HG02763 (cell line): Measurements from ENCODE around the gene MAFG.

ENCODE experiments used
- ATAC-seq: cut with Tn5 transposase; IDR thresholded peaks from one replicate; pipeline ENCODE4 v1.9.1; 2021; ENCODE audit warnings: mild to moderate bottlenecking, moderate library complexity; ENCODE audit not compliant: unreplicated experiment

The MAFG gene

GRCh38 chr17:81899514-81900166 lies 27.9 kb downstream of the MAFG start:
- ATAC-seq, result no peak

- no peak for ATAC-seq
Observed at GRCh38 chr17:81898885-81899284, 28.6 kb downstream of the MAFG start.

GRCh38 chr17:81898029-81898866 lies 29.3 kb downstream of the MAFG start:
- ATAC-seq, result no peak

- no peak for ATAC-seq
Observed at GRCh38 chr17:81895400-81895799, 32.1 kb downstream of the MAFG start.

GRCh38 chr17:81891303-81891552 lies 36.3 kb downstream of the MAFG start:
- ATAC-seq, result no peak

GRCh38 chr17:81890447-81891302 lies 36.9 kb downstream of the MAFG start:
- peak; percentile 17 for ATAC-seq

- ATAC-seq, result no peak
Observed at GRCh38 chr17:81889602-81890001, 37.9 kb downstream of the MAFG start.

GRCh38 chr17:81888988-81889595 lies 38.4 kb downstream of the MAFG start:
- no peak for ATAC-seq

- ATAC-seq, result no peak
Observed at GRCh38 chr17:81888105-81888987, 39.2 kb downstream of the MAFG start.

GRCh38 chr17:81885869-81886548 lies 41.5 kb downstream of the MAFG start:
- no peak for ATAC-seq

GRCh38 chr17:81885454-81885853 lies 42.1 kb downstream of the MAFG start:
- no peak for ATAC-seq

- no peak for ATAC-seq
Observed at GRCh38 chr17:81884968-81885367, 42.6 kb downstream of the MAFG start.

GRCh38 chr17:81884520-81884919 lies 43.0 kb downstream of the MAFG start:
- no peak for ATAC-seq

GRCh38 chr17:81879121-81879520 lies 48.4 kb downstream of the MAFG start:
- ATAC-seq, result no peak

- ATAC-seq, result no peak
Observed at GRCh38 chr17:81878294-81878693, 49.2 kb downstream of the MAFG start.

- ATAC-seq, result no peak
Observed at GRCh38 chr17:81877569-81877968, 50.0 kb downstream of the MAFG start.

GRCh38 chr17:81871387-81872230 lies 55.9 kb downstream of the MAFG start:
- ATAC-seq, result peak; percentile 50

- ATAC-seq, result peak; percentile 20
Observed at GRCh38 chr17:81870981-81871386, 56.6 kb downstream of the MAFG start, which contains the start of gene ARHGDIA. Gene ARHGDIA, minus strand, starts transcription at chr17:81871337. Its CDS starts 1,407 bp downstream, at chr17:81869930.
